GM12892 (cell line): ENCODE measurements around the gene BAZ1B.

Experiments
- POLR2A ChIP-seq: IDR thresholded peaks from 2 replicates; pipeline ENCODE4 v1.6.1; 2011; ENCODE audit warnings: low read depth, low read length, control low read depth
- POLR2AphosphoS5 ChIP-seq: IDR thresholded peaks from 2 replicates; pipeline ENCODE4 v1.6.1; 2011; ENCODE audit warnings: low read depth, low read length, control low read depth

GRCh38 chr7:73565675-73566340, 43.7 kb upstream of the BAZ1B start:
- TF ChIP-seq POLR2AphosphoS5, result no peak
- TF ChIP-seq POLR2A, result no peak
